SK-N-SH (cell line): ENCODE results near the gene TASP1. TPM values are rescaled to one million over a fixed set of nuclear protein-coding genes. Genes with fewer than 3 reads are reported as not detected.

Experiments used
- CTCF ChIA-PET: fragments of 300-600, 350-600 bp; formaldehyde crosslinking; extraction: SDS; loops from one replicate; lab custom pipeline; 2021; lab: Yijun Ruan, JAX
- POLR2A ChIA-PET: fragments of 350-600 bp; sonication (Branson Sonifier 250); formaldehyde crosslinking; extraction: SDS; loops from one replicate; lab custom pipeline; 2020; ENCODE audit warnings: antibody characterized with exemption, inconsistent platforms; lab: Yijun Ruan, JAX
- DNase-seq: peaks from one replicate; pipeline ENCODE4 v3.0.0; 2012
- H2AFZ ChIP-seq: fragments of 200-600 bp; sonication (generic); 2 replicates; pipeline ENCODE4 v1.8.1; 2016; ENCODE audit warnings: antibody characterized with exemption, mild to moderate bottlenecking, low read depth
- H3F3A ChIP-seq: fragments of 200-600 bp; sonication (generic); replicated peaks from 2 replicates; pipeline ENCODE3; 2016; ENCODE audit warnings: antibody characterized with exemption, mild to moderate bottlenecking; ENCODE audit not compliant: insufficient read depth
- H3K27ac ChIP-seq, 2 experiments: fragments of 200-500 bp in 1 of 2; fragments of 200-600 bp in 1 of 2; sonication (Bioruptor generic) in 1 of 2; sonication (generic), shearing (Covaris generic) in 1 of 2; 2 replicates each; pipeline versions ENCODE4 v1.5.1 to v1.6.1; 2014 to 2016; ENCODE audit warnings: low read depth in 2 of 2, inconsistent platforms in 1 of 2, low read length in 1 of 2, mild to moderate bottlenecking in 1 of 2, mixed read lengths in 1 of 2
- H3K27me3 ChIP-seq: fragments of 200-600 bp; sonication (generic), shearing (Covaris generic); 2 replicates; pipeline ENCODE4 v1.6.1; 2016; ENCODE audit warnings: mixed run types; ENCODE audit not compliant: insufficient read depth
- H3K36me3 ChIP-seq, 2 experiments: fragments of 200-500 bp in 1 of 2; fragments of 200-600 bp in 1 of 2; sonication (Bioruptor generic) in 1 of 2; sonication (generic) in 1 of 2; replicated peaks in 1 of 2; 2 replicates each; pipeline versions ENCODE3 to v1.5.1; 2014 to 2016; ENCODE audit warnings: low read length in 1 of 2, mild to moderate bottlenecking in 1 of 2; ENCODE audit not compliant: insufficient read depth in 2 of 2, control insufficient read depth in 1 of 2
- H3K4me1 ChIP-seq, 2 experiments: fragments of 200-500 bp in 1 of 2; fragments of 200-600 bp in 1 of 2; sonication (Bioruptor generic) in 1 of 2; sonication (generic), shearing (Covaris generic) in 1 of 2; 2 replicates each; pipeline versions ENCODE4 v1.5.1 to v1.6.1; 2014 to 2016; ENCODE audit warnings: low read depth in 1 of 2, low read length in 1 of 2, mixed run types in 1 of 2; ENCODE audit not compliant: insufficient read depth in 2 of 2, control insufficient read depth in 1 of 2
- H3K4me2 ChIP-seq: fragments of 200-600 bp; sonication (generic), shearing (Covaris generic); 2 replicates; pipeline ENCODE4 v1.6.1; 2017; ENCODE audit warnings: mixed run types
- H3K4me3 ChIP-seq, 2 experiments: fragments of 200-500 bp in 1 of 2; fragments of 200-600 bp in 1 of 2; sonication (Bioruptor generic) in 1 of 2; sonication (generic), shearing (Covaris generic) in 1 of 2; 2 replicates each; pipeline versions ENCODE4 v1.5.1 to v1.8.1; 2014 to 2016; ENCODE audit warnings: low read depth in 2 of 2, inconsistent platforms in 1 of 2, low read length in 1 of 2, mild to moderate bottlenecking in 1 of 2, mixed read lengths in 1 of 2, moderate library complexity in 1 of 2
- H3K79me2 ChIP-seq: fragments of 200-600 bp; sonication (generic); 2 replicates; pipeline ENCODE4 v1.8.1; 2017; ENCODE audit warnings: mild to moderate bottlenecking; ENCODE audit not compliant: insufficient read depth
- H3K9ac ChIP-seq: fragments of 200-600 bp; sonication (generic); 2 replicates; pipeline ENCODE4 v1.6.1; 2017; ENCODE audit warnings: mixed run types
- H3K9me2 ChIP-seq: fragments of 200-600 bp; sonication (generic); 2 replicates; pipeline ENCODE4 v1.6.1; 2017; ENCODE audit warnings: mixed run types
- H3K9me3 ChIP-seq: fragments of 200-600 bp; sonication (generic); 2 replicates; pipeline ENCODE4 v1.6.1; 2017; ENCODE audit warnings: mixed run types, mild to moderate bottlenecking, moderate library complexity
- H4K20me1 ChIP-seq: fragments of 200-600 bp; sonication (generic); 2 replicates; pipeline ENCODE4 v1.6.1; 2017; ENCODE audit warnings: mild to moderate bottlenecking, mixed run types; ENCODE audit not compliant: insufficient read depth
- CHD2 ChIP-seq: fragments of 150-350 bp; IDR thresholded peaks from 2 replicates; pipeline ENCODE4 v1.6.1; 2018; ENCODE audit warnings: low read length; ENCODE audit not compliant: partially characterized antibody
- ELF1 ChIP-seq: IDR thresholded peaks from 2 replicates; pipeline ENCODE4 v1.4.0; 2012
- EP300 ChIP-seq, 2 experiments: IDR thresholded peaks; 2 replicates each; pipeline versions ENCODE4 v1.4.0 to v1.6.1; 2012; ENCODE audit warnings: borderline replicate concordance in 1 of 2, low read depth in 1 of 2, low read length in 1 of 2
- FOSL2 ChIP-seq: IDR thresholded peaks from 2 replicates; pipeline ENCODE4 v1.4.0; 2012; ENCODE audit warnings: low read depth, mild to moderate bottlenecking, moderate library complexity, borderline replicate concordance
- FOXM1 ChIP-seq: IDR thresholded peaks from 2 replicates; pipeline ENCODE4 v1.4.0; 2012; ENCODE audit warnings: low read depth, mild to moderate bottlenecking
- GABPA ChIP-seq: IDR thresholded peaks from 2 replicates; pipeline ENCODE4 v1.4.0; 2012; ENCODE audit warnings: low read depth, mild to moderate bottlenecking
- GATA2 ChIP-seq: sonication (generic); formaldehyde crosslinking; IDR thresholded peaks from 2 replicates; pipeline ENCODE4 v1.5.0; 2020; ENCODE audit warnings: mild to moderate bottlenecking, missing genetic modification reagents
- IRF3 ChIP-seq: fragments of 150-350 bp; IDR thresholded peaks from 2 replicates; pipeline ENCODE4 v1.6.1; 2016; ENCODE audit warnings: mild to moderate bottlenecking, low read depth, low read length
- MXI1 ChIP-seq: IDR thresholded peaks from 2 replicates; pipeline ENCODE4 v1.6.1; 2012; ENCODE audit warnings: mild to moderate bottlenecking, low read depth, low read length, improper control_type of control experiment
- POLR2AphosphoS5 ChIP-seq: IDR thresholded peaks from 2 replicates; pipeline ENCODE4 v1.6.1; 2012; ENCODE audit warnings: low read depth, low read length
- RAD21 ChIP-seq: IDR thresholded peaks from 2 replicates; pipeline ENCODE4 v1.6.1; 2012; ENCODE audit warnings: mild to moderate bottlenecking, low read length
- RCOR1 ChIP-seq: fragments of 150-350 bp; IDR thresholded peaks from 2 replicates; pipeline ENCODE4 v1.6.1; 2017; ENCODE audit warnings: antibody characterized with exemption, low read length
- SIN3A ChIP-seq: IDR thresholded peaks from 2 replicates; pipeline ENCODE4 v1.6.1; 2012; ENCODE audit warnings: low read depth, mild to moderate bottlenecking, low read length, moderate library complexity, borderline replicate concordance
- TAF1 ChIP-seq: IDR thresholded peaks from 2 replicates; pipeline ENCODE4 v1.6.1; 2012; ENCODE audit warnings: low read depth, mild to moderate bottlenecking, low read length, moderate library complexity, borderline replicate concordance
- TCF12 ChIP-seq: IDR thresholded peaks from 2 replicates; pipeline ENCODE4 v1.4.0; 2012
- USF2 ChIP-seq: fragments of 150-350 bp; IDR thresholded peaks from 2 replicates; pipeline ENCODE4 v1.6.1; 2017; ENCODE audit warnings: antibody characterized with exemption, low read length, low read depth, borderline replicate concordance
- WGBS: methylation state at CpG from one replicate; pipeline ENCODE4 v1.1.6; 2017; ENCODE audit warnings: low lambda C conversion rate; 5-methylcytosine and 5-hydroxymethylcytosine counted together
- polyA plus RNA-seq, 3 experiments: library from polyadenylated mRNA; depleted of rRNA; stranded (reverse); fragments of >200 nt; gene quantifications; 2 replicates each; pipeline ENCODE4 v1.2.3, GENCODE V29; 2012
- TF ChIP-seq, protein P1 (sequence below): IDR thresholded peaks from 2 replicates; pipeline ENCODE4 v1.4.0; 2012; ENCODE audit warnings: low read depth, borderline replicate concordance

The TASP1 gene
- polyA plus RNA-seq, 1 of the 3 experiments (the other 2 are of a cell fraction), result 5.9 TPM

- Histone ChIP-seq H3K79me2 (no peaks in the 10 kb centered on the region), H3K4me3 (no peak overlapping the region), H2AFZ (no peak overlapping the region), H4K20me1 (no peaks in the 10 kb centered on the region), H3K4me2 (no peak overlapping the region), H3K9me2 (no peaks in the 10 kb centered on the region), H3K27me3 (no peaks in the 10 kb centered on the region), H3K27ac (no peak overlapping the region), H3K9ac (no peak overlapping the region), H3K4me1 (no peaks in the 10 kb centered on the region), H3K36me3 (no peaks in the 10 kb centered on the region), H3K9me3 (no peaks in the 10 kb centered on the region), H3F3A (no peaks in the 10 kb centered on the region)
- 63% methylated on average over 4 of the region's 5 CpGs for WGBS
- DNase-seq, result no peak
- no peak for TF ChIP-seq ELF1
- no peak for TF ChIP-seq CHD2
- no peak for TF ChIP-seq USF2
- no peak for TF ChIP-seq SIN3A
- TF ChIP-seq GATA2 (CRISPR knock-in tag), result no peak
- TF ChIP-seq IRF3, result no peak
- TF ChIP-seq FOSL2, result no peak
- TF ChIP-seq GABPA, result no peak
- no peak for TF ChIP-seq FOXM1
- no peak for TF ChIP-seq MXI1
- no peak for TF ChIP-seq RCOR1
- TF ChIP-seq POLR2AphosphoS5, result no peak
- no peak for TF ChIP-seq TCF12
- TF ChIP-seq, protein P1, sequence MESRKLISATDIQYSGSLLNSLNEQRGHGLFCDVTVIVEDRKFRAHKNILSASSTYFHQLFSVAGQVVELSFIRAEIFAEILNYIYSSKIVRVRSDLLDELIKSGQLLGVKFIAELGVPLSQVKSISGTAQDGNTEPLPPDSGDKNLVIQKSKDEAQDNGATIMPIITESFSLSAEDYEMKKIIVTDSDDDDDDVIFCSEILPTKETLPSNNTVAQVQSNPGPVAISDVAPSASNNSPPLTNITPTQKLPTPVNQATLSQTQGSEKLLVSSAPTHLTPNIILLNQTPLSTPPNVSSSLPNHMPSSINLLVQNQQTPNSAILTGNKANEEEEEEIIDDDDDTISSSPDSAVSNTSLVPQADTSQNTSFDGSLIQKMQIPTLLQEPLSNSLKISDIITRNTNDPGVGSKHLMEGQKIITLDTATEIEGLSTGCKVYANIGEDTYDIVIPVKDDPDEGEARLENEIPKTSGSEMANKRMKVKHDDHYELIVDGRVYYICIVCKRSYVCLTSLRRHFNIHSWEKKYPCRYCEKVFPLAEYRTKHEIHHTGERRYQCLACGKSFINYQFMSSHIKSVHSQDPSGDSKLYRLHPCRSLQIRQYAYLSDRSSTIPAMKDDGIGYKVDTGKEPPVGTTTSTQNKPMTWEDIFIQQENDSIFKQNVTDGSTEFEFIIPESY, result no peak
- TF ChIP-seq EP300 (IDR thresholded peaks at IDR 0.05; ENCODE audit: borderline replicate concordance in 1 of 2, low read depth in 1 of 2, low read length in 1 of 2), result no peak
- no peak for TF ChIP-seq TAF1
- TF ChIP-seq RAD21, result no peak
- POLR2A ChIA-PET, result no interaction called here
- CTCF ChIA-PET, result no interaction called here
These were observed 46.0 kb upstream of the TASP1 start for GRCh38 chr20:13684566-13685222.
